Caki2 (cell line): Measurements from ENCODE around the gene KHDC4. TPM values are rescaled to one million over a fixed set of nuclear protein-coding genes. Genes with fewer than 3 reads are reported as not detected.
"Not testable (repeated sequence)": the region's sequence is repeated elsewhere in the genome, so short reads cannot be mapped to it uniquely, and the experiment has no call there.

ENCODE experiments used
- DNase-seq: peaks from one replicate; pipeline ENCODE4 v3.0.0-alpha.2; 2015; ENCODE audit warnings: low read depth
- in situ Hi-C: cut with HindIII; loops from 2 replicates; pipeline ENCODE4 v1.10.0; 2016; ENCODE audit warnings: low sequenced_read_pairs, low pct_unique_long_range_greater_than_20kb, mixed read lengths
- total RNA-seq: library from RNA; depleted of rRNA; stranded (reverse); fragments of >200 nt; shearing (Covaris generic); gene quantifications from 2 replicates; pipeline ENCODE4 v1.2.3, GENCODE V29; 2014; ENCODE audit warnings: low replicate concordance

Gene KHDC4
- total RNA-seq, 1 experiment from 2014 or later, result 33.9 TPM

GRCh38 chr1:155920717-155921116 is 13.5 kb downstream of the KHDC4 start:
- DNase-seq, result no peak
- in situ Hi-C loops, result no loop called here

GRCh38 chr1:155919801-155920200 is 14.4 kb downstream of the KHDC4 start:
- in situ Hi-C loops, result no loop called here
- DNase-seq, result no peak

- no peak for DNase-seq
- in situ Hi-C loops, result no loop called here
Measured at GRCh38 chr1:155918660-155919059, 15.6 kb downstream of the KHDC4 start.

- in situ Hi-C loops, result no loop called here
- DNase-seq, result no peak
Measured at GRCh38 chr1:155913969-155914757, 20.1 kb downstream of the KHDC4 start.

GRCh38 chr1:155912056-155912536 is 22.1 kb downstream of the KHDC4 start:
- no peak for DNase-seq
- in situ Hi-C loops, result no loop called here

GRCh38 chr1:155911156-155912055 is 22.8 kb downstream of the KHDC4 start, which contains the start of gene RIT1:
Gene RIT1, minus strand, starts transcription at chr1:155911349. Its CDS starts 588 bp downstream, at chr1:155910761.
- DNase-seq, result peak; percentile 93
- in situ Hi-C loops, result no loop called here

- peak; percentile 59 for DNase-seq
- in situ Hi-C loops, result no loop called here
Measured at GRCh38 chr1:155910621-155911121, 23.5 kb downstream of the KHDC4 start.

- in situ Hi-C loops, result no loop called here
- peak; percentile 64 for DNase-seq
Measured at GRCh38 chr1:155909894-155910293, 24.3 kb downstream of the KHDC4 start.

- in situ Hi-C loops, result no loop called here
- DNase-seq, result no peak
Measured at GRCh38 chr1:155904261-155904660, 30.0 kb downstream of the KHDC4 start.

GRCh38 chr1:155900161-155900560 is 34.1 kb downstream of the KHDC4 start:
- in situ Hi-C loops, result no loop called here
- DNase-seq, result no peak

- in situ Hi-C loops, result no loop called here
Measured at GRCh38 chr1:155899683-155900082, 34.5 kb downstream of the KHDC4 start.

GRCh38 chr1:155898888-155899287 is 35.3 kb downstream of the KHDC4 start:
- no peak for DNase-seq
- in situ Hi-C loops, result no loop called here

More at GRCh38 chr1:155899683-155900082, 34.5 kb downstream of the KHDC4 start:
- no peak for DNase-seq

GRCh38 chr1:155897746-155898145 is 36.5 kb downstream of the KHDC4 start:
- in situ Hi-C loops, result no loop called here
- DNase-seq, result no peak

GRCh38 chr1:155896476-155896875 is 37.7 kb downstream of the KHDC4 start:
- DNase-seq, in situ Hi-C loops: not testable (repeated sequence)

GRCh38 chr1:155895617-155896016 is 38.6 kb downstream of the KHDC4 start:
- DNase-seq, in situ Hi-C loops: not testable (repeated sequence)

- peak; percentile 71 for DNase-seq
- in situ Hi-C loops, result no loop called here
Measured at GRCh38 chr1:155893389-155894142, 40.6 kb downstream of the KHDC4 start.

GRCh38 chr1:155892796-155893195 is 41.4 kb downstream of the KHDC4 start:
- DNase-seq, result peak; percentile 68
- in situ Hi-C loops, result no loop called here

GRCh38 chr1:155890251-155890650 is 44.0 kb downstream of the KHDC4 start:
- no peak for DNase-seq
- in situ Hi-C loops, result no loop called here
